ENCODE data around the gene REXO1.
"Not testable (repeated sequence)": the region's sequence is repeated elsewhere in the genome, so short reads cannot be mapped to it uniquely, and the experiment has no call there.

DNA sequence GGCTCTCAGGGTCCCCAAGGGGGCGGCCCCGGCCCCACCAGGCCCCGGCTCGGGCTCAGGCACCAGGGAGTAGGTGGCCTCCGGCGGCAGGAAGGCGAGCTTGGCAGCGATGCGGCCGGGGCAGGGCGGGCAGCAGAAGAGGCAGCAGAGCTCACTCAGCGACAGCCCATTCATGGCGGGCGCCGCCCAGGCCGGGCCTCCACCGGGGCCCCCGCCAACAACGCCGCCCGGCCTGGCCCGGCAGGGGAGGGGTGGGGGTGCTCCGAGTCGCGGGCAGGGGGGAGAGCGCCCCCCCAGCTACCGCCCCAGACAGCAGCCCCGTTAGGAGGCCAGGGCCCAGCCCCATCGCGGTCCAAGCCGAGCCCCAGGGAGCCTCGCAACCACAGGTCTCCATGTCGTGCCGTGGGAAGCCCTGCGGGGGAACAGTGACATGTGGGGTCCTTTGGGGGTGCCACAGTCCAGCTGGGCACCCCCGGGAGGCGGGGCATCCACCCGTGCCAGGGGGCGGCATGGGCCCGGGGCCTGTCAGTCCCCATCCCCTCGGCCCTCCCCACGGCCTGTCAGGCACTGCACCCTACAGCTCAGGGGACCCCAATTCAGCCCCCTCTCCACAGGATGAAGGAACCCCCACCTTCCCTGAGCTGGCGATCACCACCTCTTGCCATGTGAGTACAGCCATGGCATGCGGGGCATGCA lies 33.3 kb upstream of the REXO1 start:
- TF ChIP-seq TAF1 (IDR thresholded peaks at IDR 0.05; ENCODE audit: low read depth, low read length); POLR2A (IDR thresholded peaks at IDR 0.05; ENCODE audit: low read depth, low read length); POLR2AphosphoS5 (IDR thresholded peaks at IDR 0.05; ENCODE audit: low read depth, low read length); SPI1 (IDR thresholded peaks at IDR 0.05; ENCODE audit: low read depth, low read length); PAX5 (IDR thresholded peaks at IDR 0.05; ENCODE audit: insufficient read depth, low read length, severe bottlenecking); POU2F2 (IDR thresholded peaks at IDR 0.05; ENCODE audit: low read depth, low read length): not testable (repeated sequence)

Measured in GM12891 (cell line).